Measurements from ENCODE around the gene KPNA3.
A peak's percentile ranks its signal among the peaks of the same experiment; 100 is the strongest.
"Not testable (repeated sequence)": the region's sequence is repeated elsewhere in the genome, so short reads cannot be mapped to it uniquely, and the experiment has no call there.

KPNA3 gene

GRCh38 chr13:49810567-49811526, 18.4 kb upstream of the KPNA3 start:
- no peak for DNase-seq (ENCODE audit: low read depth in 1 of 2, low spot score in 1 of 2)

DNA sequence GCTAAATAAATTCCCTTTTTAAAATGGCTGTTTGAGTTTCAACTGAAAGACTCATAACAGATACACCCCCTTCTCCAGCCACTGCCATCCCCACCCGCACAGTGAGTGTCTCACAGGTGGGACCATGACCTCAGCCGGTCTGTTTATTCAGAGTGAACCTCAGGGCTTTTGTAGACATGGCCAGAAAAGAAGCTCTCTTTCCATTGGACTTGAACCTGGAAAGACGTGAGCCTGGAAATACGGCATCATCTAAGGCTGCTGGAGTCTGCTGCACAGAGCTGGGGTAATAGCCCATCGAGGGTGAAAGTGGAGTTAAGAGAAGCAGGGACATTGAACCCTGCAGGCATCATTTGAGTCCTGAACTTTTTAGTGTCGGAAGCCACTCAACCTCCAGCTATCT, 15.2 kb upstream of the KPNA3 start:
- no peak for DNase-seq (ENCODE audit: low read depth in 1 of 2, low spot score in 1 of 2)

DNA sequence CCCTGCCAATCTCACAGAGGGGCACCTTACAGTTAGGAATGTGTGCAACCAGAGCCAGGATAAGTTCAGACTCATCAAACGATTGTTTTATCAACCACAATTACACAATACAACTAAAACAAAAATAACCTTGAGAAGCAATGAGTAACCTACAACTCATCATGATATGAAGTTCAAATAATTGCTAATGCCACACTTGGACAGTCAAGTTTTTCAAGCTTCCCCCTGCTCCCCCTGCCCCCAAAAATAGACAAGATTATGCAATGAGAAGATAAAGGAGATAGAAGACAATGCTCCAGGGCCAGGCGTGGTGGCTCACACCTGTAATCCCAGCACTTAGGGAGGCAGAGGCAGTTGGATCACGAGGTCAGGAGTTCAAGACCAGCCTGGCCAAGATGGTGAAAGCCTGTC, 13.6 kb upstream of the KPNA3 start:
- no peak for DNase-seq (ENCODE audit: low read depth in 1 of 2, low spot score in 1 of 2)

- DNase-seq (ENCODE audit: low read depth in 1 of 2, low spot score in 1 of 2): not testable (repeated sequence)
These were observed 10.6 kb upstream of the KPNA3 start for GRCh38 chr13:49803047-49803446.

DNA sequence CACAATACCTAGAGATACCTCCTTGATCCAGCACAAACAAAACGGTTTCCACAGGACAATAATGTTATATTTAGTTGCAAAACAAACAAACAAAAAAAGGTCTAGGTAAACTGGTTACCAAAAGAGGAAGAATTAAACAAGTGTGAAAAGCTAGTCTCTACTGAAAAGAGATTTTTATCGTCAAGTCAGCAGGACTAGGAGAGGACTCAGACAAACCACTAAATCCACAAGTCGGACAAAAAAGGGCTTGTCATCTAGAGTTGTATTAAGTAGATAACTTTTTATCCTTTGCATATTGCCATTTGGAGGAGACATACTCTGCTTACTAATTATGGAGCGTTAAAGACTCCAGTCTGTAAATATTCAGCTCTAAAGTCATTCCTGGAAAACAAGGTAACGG, 9.9 kb upstream of the KPNA3 start:
- DNase-seq (ENCODE audit: low read depth in 1 of 2, low spot score in 1 of 2): no peak

- DNase-seq (ENCODE audit: low read depth in 1 of 2, low spot score in 1 of 2): peak; percentile 11 to 28
These were observed 552 bp downstream of the KPNA3 start for GRCh38 chr13:49791711-49792549.

GRCh38 chr13:49791315-49791710, 1.2 kb downstream of the KPNA3 start:
- no peak for DNase-seq (ENCODE audit: low read depth in 1 of 2, low spot score in 1 of 2)

GRCh38 chr13:49789968-49790367, 2.5 kb downstream of the KPNA3 start:
- no peak for DNase-seq (ENCODE audit: low read depth in 1 of 2, low spot score in 1 of 2)

- DNase-seq (ENCODE audit: low read depth in 1 of 2, low spot score in 1 of 2): no peak
These were observed 6.0 kb downstream of the KPNA3 start for GRCh38 chr13:49786401-49787008.

GRCh38 chr13:49784886-49785570, 7.5 kb downstream of the KPNA3 start:
- DNase-seq (ENCODE audit: low read depth in 1 of 2, low spot score in 1 of 2): no peak

DNA sequence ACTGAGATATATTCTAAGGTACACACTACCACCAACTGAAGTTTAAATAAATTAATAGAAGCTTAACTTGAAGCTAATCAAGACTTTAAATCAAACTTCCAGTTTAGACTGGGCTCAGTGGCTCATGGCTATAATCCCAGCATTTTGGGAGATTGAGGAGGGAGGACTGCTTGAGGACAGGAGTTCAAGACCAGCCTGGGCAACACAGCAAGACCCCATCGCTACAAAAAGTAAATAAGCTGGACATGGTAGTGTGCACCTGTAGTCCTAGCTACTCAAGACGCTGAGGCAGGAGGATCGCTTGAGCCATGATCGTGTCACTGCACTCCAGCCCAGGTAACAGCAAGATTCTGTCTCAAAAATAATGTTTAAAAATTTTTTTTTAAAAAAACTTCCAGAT, 8.6 kb downstream of the KPNA3 start:
- no peak for DNase-seq (ENCODE audit: low read depth in 1 of 2, low spot score in 1 of 2)

GRCh38 chr13:49782784-49783183, 9.7 kb downstream of the KPNA3 start:
- DNase-seq (ENCODE audit: low read depth in 1 of 2, low spot score in 1 of 2): no peak

DNA sequence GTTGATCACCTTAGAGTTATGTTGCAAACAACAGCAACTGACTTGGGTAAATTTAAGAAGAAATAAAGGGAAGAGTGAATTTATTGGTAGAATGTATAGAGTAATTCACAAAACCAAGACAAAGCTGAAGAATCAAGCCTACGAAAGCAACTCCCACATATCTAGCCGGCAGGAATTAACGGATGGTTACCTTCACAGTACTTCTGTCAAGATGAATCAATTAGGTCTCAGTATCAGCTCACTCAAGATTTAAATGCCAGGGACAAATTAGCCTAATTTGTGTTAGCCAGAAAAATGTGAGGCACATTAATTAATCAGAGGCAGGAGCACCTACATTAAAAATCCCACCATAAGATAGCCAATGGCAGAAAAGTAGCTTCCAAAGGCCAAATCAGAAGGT, 10.7 kb downstream of the KPNA3 start:
- DNase-seq (ENCODE audit: low read depth in 1 of 2, low spot score in 1 of 2): no peak

GRCh38 chr13:49779721-49780120, 12.8 kb downstream of the KPNA3 start:
- DNase-seq (ENCODE audit: low read depth in 1 of 2, low spot score in 1 of 2): no peak

DNA sequence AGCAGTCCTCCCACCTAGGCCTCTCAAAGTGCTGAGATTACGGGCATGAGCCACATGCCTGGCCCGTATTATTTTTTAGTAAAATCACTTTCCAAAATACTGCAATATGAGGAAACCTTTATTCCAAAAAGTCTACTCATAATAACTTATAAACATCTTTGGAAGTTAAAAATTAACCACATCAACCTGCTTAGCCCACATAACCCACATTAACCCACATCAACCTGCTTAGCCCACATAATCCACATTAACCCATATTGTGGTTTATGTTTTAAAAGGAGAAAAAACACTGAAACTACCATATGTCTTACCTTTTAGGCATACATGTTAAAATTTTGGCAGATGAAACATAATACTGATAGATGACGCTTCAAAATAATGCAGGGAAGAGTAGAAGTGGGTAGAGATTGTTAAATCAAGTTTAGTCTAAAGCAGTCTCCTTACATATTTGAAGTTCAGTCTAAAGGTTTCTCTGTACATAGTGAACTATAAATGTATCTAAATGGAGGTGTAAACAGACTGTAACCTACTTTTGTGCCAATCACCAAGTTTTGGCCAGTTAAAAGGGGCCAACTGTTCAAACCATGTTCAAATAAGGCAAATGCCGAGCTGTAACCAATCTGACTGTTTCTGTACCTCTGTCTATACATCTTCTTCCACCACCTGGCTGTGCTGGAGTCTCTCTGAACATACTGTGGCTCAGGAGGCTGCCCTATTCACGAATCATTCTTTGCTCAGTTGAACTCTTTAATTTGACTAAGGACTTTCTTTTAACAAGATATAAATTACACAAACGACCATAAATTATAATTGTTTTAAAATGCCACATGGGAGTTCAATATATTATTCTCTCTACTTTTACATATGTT, 14.5 kb downstream of the KPNA3 start:
- DNase-seq (ENCODE audit: low read depth in 1 of 2, low spot score in 1 of 2): no peak

GRCh38 chr13:49776871-49777270, 15.6 kb downstream of the KPNA3 start:
- no peak for DNase-seq (ENCODE audit: low read depth in 1 of 2, low spot score in 1 of 2)

GRCh38 chr13:49774376-49775005, 18.0 kb downstream of the KPNA3 start:
- no peak for DNase-seq (ENCODE audit: low read depth in 1 of 2, low spot score in 1 of 2)

DNA sequence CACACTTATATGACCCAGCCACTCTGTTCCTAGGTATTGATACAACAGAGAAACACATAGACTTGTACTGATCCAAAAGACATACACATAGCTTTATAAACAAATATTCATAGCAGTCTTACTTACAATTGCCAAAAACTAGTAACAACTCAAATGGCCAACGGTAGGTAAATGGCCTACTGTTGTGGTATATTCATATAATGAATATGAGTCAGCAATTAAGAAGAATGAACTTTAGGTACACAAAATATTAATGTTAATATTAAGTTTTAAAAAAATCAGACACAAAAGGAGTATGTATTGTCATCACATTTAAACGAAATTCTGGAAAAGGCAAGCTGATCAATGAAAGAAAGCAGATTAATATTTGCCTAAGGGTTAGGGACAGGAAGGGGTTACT, 19.7 kb downstream of the KPNA3 start:
- no peak for DNase-seq (ENCODE audit: low read depth in 1 of 2, low spot score in 1 of 2)

- DNase-seq (ENCODE audit: low read depth in 1 of 2, low spot score in 1 of 2): not testable (repeated sequence)
These were observed 30.7 kb downstream of the KPNA3 start for GRCh38 chr13:49761811-49762210.

GRCh38 chr13:49760558-49760957, 31.9 kb downstream of the KPNA3 start:
- DNase-seq (ENCODE audit: low read depth in 1 of 2, low spot score in 1 of 2): no peak

All from activated T-helper 1 cell treated with anti-CD3 and anti-CD28 coated beads, Interleukin-2, amount 50 U/mL, for 16 hours (primary cell).